H1 (cell line): ENCODE data around the gene CCL17. TPM values are rescaled to one million over a fixed set of nuclear protein-coding genes. Genes with fewer than 3 reads are reported as not detected.

Experiments
- CTCF ChIA-PET: fragments of 300-600 bp; sonication (Branson Sonifier 250); formaldehyde crosslinking; loops from one replicate; lab custom pipeline; 2021; ENCODE audit not compliant: partially characterized antibody; lab: Charles Lee
- POLR2A ChIA-PET: fragments of 300-600 bp; sonication (Branson Sonifier 250); formaldehyde crosslinking; loops from one replicate; lab custom pipeline; 2021; ENCODE audit warnings: inconsistent platforms; ENCODE audit not compliant: partially characterized antibody; lab: Charles Lee
- DNase-seq, 2 experiments: peaks; one replicate each; pipeline versions ENCODE4 v3.0.0 to v3.0.0-alpha.2; 2010 to 2022; ENCODE audit warnings: low spot score in 2 of 2, low read depth in 1 of 2, mixed read lengths in 1 of 2
- FAIRE-seq: peaks from 2 replicates; lab custom pipeline; 2011; peaks lifted over from hg19 to GRCh38; lab: Jason Lieb, UNC
- H2AFZ ChIP-seq: 2 replicates; pipeline ENCODE4 v1.8.1; 2012; ENCODE audit warnings: low read length, inconsistent platforms
- H2AK5ac ChIP-seq: 2 replicates; pipeline ENCODE4 v1.6.1; 2013; ENCODE audit warnings: low read depth, low read length
- H2BK120ac ChIP-seq: replicated peaks from 2 replicates; pipeline ENCODE3; 2013; ENCODE audit warnings: low read depth, low read length, inconsistent platforms
- H2BK12ac ChIP-seq: 2 replicates; pipeline ENCODE4 v1.6.1; 2013; ENCODE audit warnings: low read depth, low read length
- H2BK15ac ChIP-seq: 2 replicates; pipeline ENCODE4 v1.6.1; 2013; ENCODE audit warnings: low read length
- H2BK20ac ChIP-seq: 2 replicates; pipeline ENCODE4 v1.6.1; 2013; ENCODE audit warnings: low read length
- H2BK5ac ChIP-seq: 2 replicates; pipeline ENCODE4 v1.6.1; 2013; ENCODE audit warnings: low read depth, low read length
- H3K14ac ChIP-seq: 2 replicates; pipeline ENCODE4 v1.6.1; 2013; ENCODE audit warnings: inconsistent platforms; ENCODE audit not compliant: insufficient read length
- H3K18ac ChIP-seq: 2 replicates; pipeline ENCODE4 v1.6.1; 2013; ENCODE audit warnings: low read length; ENCODE audit errors: extremely low read depth
- H3K23ac ChIP-seq: 2 replicates; pipeline ENCODE4 v1.6.1; 2013; ENCODE audit warnings: inconsistent platforms; ENCODE audit not compliant: insufficient read length
- H3K23me2 ChIP-seq: 2 replicates; pipeline ENCODE4 v1.6.1; 2013; ENCODE audit warnings: low read depth, low read length
- H3K27ac ChIP-seq: 2 replicates; pipeline ENCODE4 v1.6.1; 2011; ENCODE audit warnings: low read depth, low read length, inconsistent platforms
- H3K27me3 ChIP-seq, 4 experiments: replicated peaks in 1 of 4; 1 replicate in 1 of 4; 2 replicates in 3 of 4; pipeline versions ENCODE4 v1.6.1 to v1.8.1; 2011 to 2013; ENCODE audit warnings: low read length in 3 of 4, mild to moderate bottlenecking in 3 of 4, inconsistent platforms in 2 of 4, mixed read lengths in 2 of 4, moderate library complexity in 1 of 4; ENCODE audit not compliant: control insufficient read depth in 3 of 4, insufficient read depth in 3 of 4; ENCODE audit errors: extremely low read depth in 1 of 4
- H3K36me3 ChIP-seq, 4 experiments: 2 replicates each; pipeline versions ENCODE4 v1.6.1 to v1.8.1; 2011 to 2013; ENCODE audit warnings: mild to moderate bottlenecking in 4 of 4, low read length in 3 of 4, moderate library complexity in 2 of 4, control low read depth in 1 of 4, inconsistent platforms in 1 of 4; ENCODE audit not compliant: insufficient read depth in 4 of 4, control insufficient read depth in 2 of 4
- H3K4ac ChIP-seq: replicated peaks from 2 replicates; pipeline ENCODE3; 2013; ENCODE audit warnings: low read length, low read depth, mixed read lengths, inconsistent platforms; ENCODE audit not compliant: insufficient read length
- H3K4me1 ChIP-seq, 4 experiments: replicated peaks in 1 of 4; 1 replicate in 1 of 4; 2 replicates in 3 of 4; pipeline versions ENCODE4 v1.6.1 to v1.8.1; 2011 to 2013; ENCODE audit warnings: low read length in 3 of 4, inconsistent platforms in 2 of 4, mixed read lengths in 1 of 4; ENCODE audit not compliant: insufficient read depth in 4 of 4, control insufficient read depth in 3 of 4
- H3K4me2 ChIP-seq, 2 experiments: 2 replicates each; pipeline versions ENCODE4 v1.6.1 to v1.8.1; 2011 to 2013; ENCODE audit warnings: low read depth in 2 of 2, low read length in 2 of 2, control low read depth in 1 of 2, inconsistent platforms in 1 of 2, mild to moderate bottlenecking in 1 of 2; ENCODE audit not compliant: insufficient read depth in 1 of 2
- H3K4me3 ChIP-seq, 4 experiments: fragments of 200-600, 300-600 bp in 1 of 4; sonication (generic), shearing (Covaris generic), sonication (Bioruptor Twin) in 1 of 4; 2 replicates each; pipeline versions ENCODE4 v1.5.1 to v1.8.1; 2011 to 2016; ENCODE audit warnings: low read length in 4 of 4, low read depth in 3 of 4, control low read depth in 2 of 4, inconsistent platforms in 2 of 4, mild to moderate bottlenecking in 2 of 4, mixed read lengths in 1 of 4, moderate library complexity in 1 of 4; ENCODE audit not compliant: insufficient read depth in 2 of 4; ENCODE audit errors: extremely low read depth in 1 of 4
- H3K56ac ChIP-seq: replicated peaks from 2 replicates; pipeline ENCODE3; 2013; ENCODE audit warnings: low read depth, mild to moderate bottlenecking, mixed read lengths, low read length, inconsistent platforms; ENCODE audit not compliant: insufficient read length
- H3K79me1 ChIP-seq: 2 replicates; pipeline ENCODE4 v1.6.1; 2013; ENCODE audit warnings: low read depth, low read length, control low read depth
- H3K79me2 ChIP-seq, 2 experiments: 2 replicates each; pipeline versions ENCODE4 v1.6.1 to v1.8.1; 2012 to 2013; ENCODE audit warnings: low read length in 2 of 2, mild to moderate bottlenecking in 2 of 2, inconsistent platforms in 1 of 2; ENCODE audit not compliant: insufficient read depth in 2 of 2, control insufficient read depth in 1 of 2
- H3K9ac ChIP-seq, 4 experiments: replicated peaks in 1 of 4; 1 replicate in 1 of 4; 2 replicates in 3 of 4; pipeline versions ENCODE4 v1.6.1 to v1.8.1; 2011 to 2013; ENCODE audit warnings: low read depth in 3 of 4, low read length in 3 of 4, control low read depth in 2 of 4, mild to moderate bottlenecking in 2 of 4, moderate library complexity in 2 of 4, inconsistent platforms in 1 of 4; ENCODE audit errors: extremely low read depth in 1 of 4
- H3K9me3 ChIP-seq, 2 experiments: 2 replicates each; pipeline versions ENCODE4 v1.6.1 to v1.8.1; 2012 to 2013; ENCODE audit warnings: mild to moderate bottlenecking in 2 of 2, moderate library complexity in 2 of 2, control low read depth in 1 of 2, inconsistent platforms in 1 of 2, low read depth in 1 of 2, low read length in 1 of 2, mixed read lengths in 1 of 2; ENCODE audit not compliant: insufficient read depth in 2 of 2
- H4K20me1 ChIP-seq, 2 experiments: replicated peaks in 1 of 2; 2 replicates each; pipeline versions ENCODE3 to v1.8.1; 2011 to 2013; ENCODE audit warnings: inconsistent platforms in 2 of 2, low read length in 2 of 2, mild to moderate bottlenecking in 1 of 2; ENCODE audit not compliant: insufficient read depth in 2 of 2, control insufficient read depth in 1 of 2
- H4K5ac ChIP-seq: 2 replicates; pipeline ENCODE4 v1.6.1; 2013; ENCODE audit warnings: low read length, low read depth, mixed read lengths, inconsistent platforms; ENCODE audit not compliant: insufficient read length
- H4K8ac ChIP-seq: 2 replicates; pipeline ENCODE4 v1.8.0; 2013; ENCODE audit warnings: mild to moderate bottlenecking, moderate library complexity, low read length, inconsistent platforms; ENCODE audit not compliant: insufficient read depth; ENCODE audit errors: extremely low read depth
- H4K91ac ChIP-seq: replicated peaks from 2 replicates; pipeline ENCODE3; 2013; ENCODE audit warnings: low read length, mixed read lengths, inconsistent platforms; ENCODE audit not compliant: insufficient read length
- MAFK ChIP-seq: IDR thresholded peaks from 2 replicates; pipeline ENCODE4 v1.6.1; 2012; ENCODE audit warnings: low read depth, mild to moderate bottlenecking, improper control_type of control experiment, low read length
- WGBS, 2 experiments: shearing (Covaris generic) in 1 of 2; methylation state at CpG; one replicate each; pipeline versions ENCODE4 v1.1.6 to v1.1.7; 2013 to 2015; ENCODE audit warnings: low lambda C conversion rate in 2 of 2, mixed read lengths in 2 of 2, inconsistent platforms in 1 of 2, low coverage in 1 of 2, missing lambda C conversion rate in 1 of 2; ENCODE audit not compliant: insufficient replicate concordance in 2 of 2, insufficient coverage in 1 of 2, insufficient read length in 1 of 2; ENCODE audit errors: extremely low coverage in 1 of 2, missing lambda C conversion rate in 1 of 2; 5-methylcytosine and 5-hydroxymethylcytosine counted together
- polyA plus RNA-seq, 7 experiments: library from polyadenylated mRNA; depleted of rRNA in 3 of 7; stranded (reverse) in 5 of 7; unstranded in 2 of 7; fragments of >200 nt in 5 of 7; fragments of 200-250 nt in 2 of 7; gene quantifications; 1 replicate in 5 of 7; 2 replicates in 1 of 7; 4 replicates in 1 of 7; pipeline versions ENCODE4 v1.2.1 to v1.2.3, GENCODE V29; 2011 to 2013; ENCODE audit warnings: missing spikeins in 2 of 7, mixed read lengths in 2 of 7
- total RNA-seq: library from RNA; stranded (reverse); fragmentation: NEBNext Ultra II Directional; extraction: Animal tissue kit (Norgen Biotek cat#: 25700); gene quantifications from 2 replicates; pipeline ENCODE4 v1.2.1, GENCODE V29; 2021

Gene CCL17
- total and polyA plus RNA-seq, 2 of the 8 experiments (the other 6 are each of a cell fraction or from before 2014, with no cell fraction given): not detected

DNA sequence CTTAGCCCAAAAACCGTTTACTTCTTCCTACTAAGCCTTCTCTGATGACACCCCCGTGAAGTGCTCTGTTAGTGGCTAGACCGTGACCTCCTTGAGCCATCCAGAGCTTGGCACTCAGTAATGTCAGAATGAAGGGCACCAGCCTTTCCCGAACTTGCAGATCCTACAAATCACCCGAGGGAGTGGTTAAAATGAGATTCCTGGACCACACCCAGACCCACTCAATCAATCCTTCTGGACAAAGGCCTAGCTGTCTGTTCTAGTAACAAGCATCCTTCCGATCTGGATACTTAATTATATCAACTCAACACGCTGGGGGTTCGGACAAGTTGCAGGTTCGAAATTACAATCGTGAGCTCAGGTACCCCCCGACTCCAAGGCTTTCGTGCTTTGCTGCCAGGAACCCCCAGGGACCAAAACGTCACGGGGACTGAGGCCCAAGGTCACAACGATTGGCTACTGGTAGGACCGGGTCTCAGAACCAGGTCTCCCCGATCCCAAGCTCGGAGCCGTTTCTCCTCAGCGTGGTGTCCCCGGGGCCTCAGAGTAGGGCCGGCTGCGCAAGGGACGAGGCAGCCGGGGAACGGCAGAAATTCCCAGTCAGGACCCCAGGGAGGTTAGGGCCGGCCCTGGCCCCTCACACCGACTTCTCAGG lies 42.1 kb downstream of the CCL17 start:
- peaks cover 0 to 5% (median 0%) of the 10 kb centered on the region in 4 experiments; a peak in 3 of 8 replicates for H3K36me3 ChIP-seq
- ChIA-PET POLR2A (interaction anchor here (0.7 to 2.0 kb wide), 16 partner anchors 10 to 147 kb away, joined by 3 to 20 read pairs (median 4); partner anchors contain the start of genes CX3CL1 and POLR2C), CTCF (interaction anchor here (0.9 to 4.4 kb wide), 8 partner anchors 13 to 76 kb away, joined by 3 to 27 read pairs (median 4); no protein-coding TSS in a partner anchor)
- no peak overlapping the region for H2BK20ac ChIP-seq
- H3K4me3 ChIP-seq: peak overlapping the region; percentile 80 to 97 (median 96)
- H3K27ac ChIP-seq: peak overlapping the region; percentile 73
- H3K9ac ChIP-seq: peak overlapping the region; percentile 73 to 89 (median 80)
- peaks cover 6% of the 10 kb centered on the region for H3K23me2 ChIP-seq
- WGBS, 2 experiments: 10% methylated on average over 28 of the region's 28 CpGs; no CpG with 5 or more reads in 1 of the 2 experiments
- peak overlapping the region; percentile 37; the same call in 1 of the 2 replicates for H2AFZ ChIP-seq
- no peak overlapping the region for H2AK5ac ChIP-seq
- H2BK120ac ChIP-seq: no peak overlapping the region
- peak overlapping the region; percentile 69 for H4K5ac ChIP-seq
- H2BK5ac ChIP-seq: 0 out of 2 replicates have a peak overlapping the region, but pooled peaks have one; percentile 79
- FAIRE-seq (no peak), DNase-seq (no peak)
- H2BK15ac ChIP-seq: no peak overlapping the region
- peak overlapping the region; percentile 91 for H3K56ac ChIP-seq
- H2BK12ac ChIP-seq: no peak overlapping the region
- no peak overlapping the region for H3K23ac ChIP-seq
- peaks cover 7 to 36% of the 10 kb centered on the region in 2 experiments for H3K79me2 ChIP-seq
- H3K4me1 ChIP-seq: peaks cover 0 to 3% (median 3%) of the 10 kb centered on the region in 4 experiments; a peak in 5 of 7 replicates
- H3K4me2 ChIP-seq: peak overlapping the region; percentile 88 to 96
- no peaks in the 10 kb centered on the region; the same call in 1 of the 2 replicates for H3K79me1 ChIP-seq
- H3K27me3 ChIP-seq: no peaks in the 10 kb centered on the region
- no peak overlapping the region for H3K4ac ChIP-seq
- no peaks in the 10 kb centered on the region for H3K9me3 ChIP-seq
- H4K20me1 ChIP-seq: no peaks in the 10 kb centered on the region
- peak overlapping the region; percentile 97 for H4K8ac ChIP-seq
- peak overlapping the region; percentile 7 for H4K91ac ChIP-seq
- no peak overlapping the region for H3K14ac ChIP-seq
- H3K18ac ChIP-seq: peak overlapping the region; percentile 41; the same call in 1 of the 2 replicates
- TF ChIP-seq MAFK: no peak
